Head of caudate nucleus (tissue), 42 donors: ENCODE measurements around the gene CCDC112.
"Not testable (repeated sequence)": the region's sequence is repeated elsewhere in the genome, so short reads cannot be mapped to it uniquely, and the experiment has no call there.

Source experiments
- DNase-seq, 42 donors: peaks; one replicate each; pipeline versions ENCODE4 v3.0.0 to v3.0.0-alpha.2; 2020 to 2021; ENCODE audit warnings: mixed read lengths in 7 of 42
- intact Hi-C: fragments of 100-400 bp; cut with DNase I; formaldehyde crosslinking; loops from one replicate; pipeline ENCODE4 v1.15.0; 2022

Gene CCDC112, protein sequence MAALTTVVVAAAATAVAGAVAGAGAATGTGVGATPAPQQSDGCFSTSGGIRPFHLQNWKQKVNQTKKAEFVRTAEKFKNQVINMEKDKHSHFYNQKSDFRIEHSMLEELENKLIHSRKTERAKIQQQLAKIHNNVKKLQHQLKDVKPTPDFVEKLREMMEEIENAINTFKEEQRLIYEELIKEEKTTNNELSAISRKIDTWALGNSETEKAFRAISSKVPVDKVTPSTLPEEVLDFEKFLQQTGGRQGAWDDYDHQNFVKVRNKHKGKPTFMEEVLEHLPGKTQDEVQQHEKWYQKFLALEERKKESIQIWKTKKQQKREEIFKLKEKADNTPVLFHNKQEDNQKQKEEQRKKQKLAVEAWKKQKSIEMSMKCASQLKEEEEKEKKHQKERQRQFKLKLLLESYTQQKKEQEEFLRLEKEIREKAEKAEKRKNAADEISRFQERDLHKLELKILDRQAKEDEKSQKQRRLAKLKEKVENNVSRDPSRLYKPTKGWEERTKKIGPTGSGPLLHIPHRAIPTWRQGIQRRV

GRCh38 chr5:115296124-115297022 lies at the start of gene CCDC112:
CCDC112 (minus strand) TSS chr5:115296654; CDS start chr5:115296543, 111 bp downstream.
- intact Hi-C loops, result no loop called here
- DNase-seq, result peak; percentile 56 to 97 (median 88)

DNA sequence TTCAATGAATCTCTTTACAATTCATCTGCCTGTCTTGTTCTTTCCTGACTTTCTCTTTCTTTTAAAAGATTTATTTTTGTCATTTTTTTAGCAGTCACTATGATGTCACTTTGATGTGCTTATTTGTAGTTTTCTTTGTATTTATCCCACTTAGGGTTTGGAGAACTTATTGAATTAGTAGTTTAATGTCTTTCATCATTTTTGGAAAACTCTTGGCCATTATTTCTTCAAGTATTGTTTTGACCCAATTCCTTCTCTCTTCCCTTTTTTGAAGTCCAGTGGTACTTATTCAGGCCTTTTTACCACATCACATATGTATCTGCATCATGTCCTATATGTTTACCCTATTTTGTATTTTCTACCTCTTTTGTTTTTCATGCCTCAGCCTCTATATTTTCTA lies 48.9 kb upstream of the CCDC112 start:
- no peak for DNase-seq
- intact Hi-C loops, result no loop called here

DNA sequence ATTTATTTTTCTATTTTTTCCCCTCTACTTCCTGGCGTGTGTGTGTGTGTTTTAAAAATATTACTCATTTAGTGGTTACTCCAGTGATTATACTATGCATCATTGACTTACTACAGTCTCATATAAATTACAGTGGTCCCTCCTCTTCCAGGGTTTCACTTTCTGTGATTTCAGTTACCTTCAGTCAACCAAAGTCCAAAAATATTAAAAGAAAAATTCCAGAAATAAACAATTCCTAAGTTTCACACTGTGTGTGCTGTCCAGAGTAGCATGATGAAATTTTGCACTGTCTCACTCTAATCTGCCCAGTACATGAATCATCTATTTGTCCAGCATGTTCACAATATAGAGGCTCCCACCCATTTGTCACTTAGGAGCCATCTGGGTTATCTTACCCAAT lies 47.4 kb upstream of the CCDC112 start:
- intact Hi-C loops, result no loop called here
- no peak for DNase-seq

- intact Hi-C loops, result no loop called here
- no peak for DNase-seq
These were observed 46.3 kb upstream of the CCDC112 start for GRCh38 chr5:115342590-115343377.

DNA sequence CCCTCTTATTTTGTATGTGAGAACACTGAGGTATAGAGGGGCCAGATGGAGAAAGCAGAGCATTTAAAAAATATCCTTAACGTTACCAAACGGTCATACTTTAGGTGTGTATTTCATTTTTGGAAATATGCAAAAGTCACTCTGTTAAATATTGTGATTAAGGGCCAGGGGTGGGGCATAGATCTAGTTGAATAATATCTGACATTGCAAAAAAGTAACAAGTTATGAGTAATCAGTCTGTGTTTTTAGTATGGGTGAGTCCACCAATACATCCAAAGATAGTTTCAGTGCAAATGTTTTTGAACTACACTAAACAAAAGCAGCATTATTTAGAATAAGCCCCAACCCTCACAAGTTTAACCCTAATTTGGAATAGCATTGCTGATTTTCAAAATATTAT lies 45.3 kb upstream of the CCDC112 start:
- intact Hi-C loops, result no loop called here
- no peak for DNase-seq

DNA sequence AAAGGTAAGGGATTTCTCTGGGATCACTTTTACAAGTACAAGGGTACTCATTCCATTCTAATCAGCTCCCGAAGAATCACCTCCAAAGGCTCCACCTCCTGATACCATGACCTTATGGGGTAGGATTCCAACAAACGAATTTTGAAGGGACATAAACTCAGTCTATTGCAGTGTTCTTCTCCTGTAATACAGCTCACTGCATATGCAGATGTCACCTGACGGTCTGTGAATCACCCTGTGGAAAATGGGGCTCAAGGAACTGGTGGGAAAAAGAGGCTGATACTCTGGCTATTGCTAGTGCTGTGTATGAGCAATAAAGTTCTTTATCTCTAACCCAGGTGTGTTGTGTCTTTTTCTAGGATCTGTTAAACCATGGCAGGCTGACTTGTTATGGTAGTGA lies 42.4 kb upstream of the CCDC112 start:
- intact Hi-C loops, result no loop called here
- no peak for DNase-seq

- no peak for DNase-seq
These were observed 41.4 kb upstream of the CCDC112 start for GRCh38 chr5:115337882-115338281.

DNA sequence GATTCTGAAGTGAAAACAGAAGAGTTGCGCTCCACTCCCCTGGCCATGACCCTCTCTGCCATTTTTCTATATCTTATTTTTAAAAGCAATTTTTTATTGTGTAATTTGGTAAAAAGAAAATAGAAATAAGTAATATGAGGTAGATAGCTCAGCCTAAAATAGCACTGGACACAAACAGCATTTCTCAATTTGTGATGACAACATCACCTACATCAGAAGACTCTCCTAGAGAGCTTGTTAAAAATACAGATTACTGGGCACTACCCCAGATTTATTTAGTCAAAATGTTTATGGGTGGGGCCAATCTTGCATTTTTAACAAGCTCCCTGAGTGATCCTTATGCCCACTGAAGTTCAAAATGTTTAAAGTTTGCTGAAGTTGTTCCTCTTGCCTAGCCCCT lies 40.5 kb upstream of the CCDC112 start:
- intact Hi-C loops, result no loop called here
- DNase-seq, result no peak

More at GRCh38 chr5:115337882-115338281, 41.4 kb upstream of the CCDC112 start:
- intact Hi-C loops, result no loop called here

DNA sequence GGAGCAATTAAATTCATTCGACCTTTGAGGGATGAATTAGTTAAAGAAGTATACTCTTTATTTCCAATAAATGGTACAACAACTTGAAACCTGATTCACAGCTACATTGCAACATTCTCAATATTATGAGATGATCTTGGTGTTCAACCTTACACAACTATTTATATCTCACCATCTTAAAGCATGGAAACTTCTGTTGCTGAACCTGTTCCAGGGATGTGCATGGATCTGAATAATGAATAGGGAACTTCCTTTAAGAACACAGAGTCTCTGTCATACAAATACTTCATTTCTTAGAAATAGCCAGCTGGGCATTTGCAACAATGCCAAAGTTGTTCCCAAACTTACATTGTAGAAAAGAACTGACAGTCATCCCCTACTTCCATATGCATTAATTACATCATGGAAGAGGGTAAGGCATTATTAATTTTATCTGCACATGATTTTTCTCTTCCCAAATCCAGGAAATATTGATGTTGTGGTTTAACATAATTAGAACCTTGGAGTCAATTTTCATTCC lies 39.8 kb upstream of the CCDC112 start:
- intact Hi-C loops, result no loop called here
- DNase-seq, result no peak

DNA sequence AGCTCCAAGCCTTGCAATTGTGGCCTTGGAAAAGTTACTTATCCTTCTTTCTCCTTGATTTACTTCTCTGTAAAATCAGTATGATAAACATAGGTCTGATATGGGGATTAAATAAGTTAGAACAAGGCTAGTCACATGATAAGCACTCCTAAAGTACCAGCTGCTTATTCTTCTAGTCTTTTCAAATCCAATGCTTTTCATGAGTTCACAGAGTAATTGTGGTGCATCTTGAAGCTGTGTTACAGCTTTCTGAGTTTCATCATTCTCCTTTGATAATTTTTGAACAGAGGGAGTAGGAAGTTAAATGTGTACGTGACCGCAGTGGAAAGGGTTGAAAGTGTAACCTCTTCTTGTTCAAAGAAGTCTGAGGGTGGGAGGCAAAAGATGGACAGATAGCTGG lies 38.8 kb upstream of the CCDC112 start:
- DNase-seq, result no peak
- intact Hi-C loops, result no loop called here

DNA sequence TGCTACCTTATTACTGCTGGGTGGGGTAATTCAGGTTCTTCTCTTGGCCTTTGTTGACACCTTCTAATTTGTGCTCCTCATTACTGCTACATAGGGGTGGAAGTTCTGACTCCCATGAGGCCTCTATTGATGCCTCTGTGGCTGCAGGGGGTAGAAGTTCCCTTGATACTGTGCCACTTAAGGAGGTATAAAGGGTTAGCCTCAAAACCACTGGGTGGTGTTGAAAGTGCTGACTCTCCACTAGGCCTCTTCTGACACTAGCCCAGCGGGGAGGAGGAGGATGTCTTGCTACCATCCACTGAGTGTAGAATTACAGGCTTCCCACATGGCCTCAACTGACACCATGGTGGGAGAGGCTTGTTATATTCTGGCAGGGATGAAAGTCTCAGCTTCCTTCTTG lies 36.7 kb upstream of the CCDC112 start:
- no peak for DNase-seq
- intact Hi-C loops, result no loop called here

- no peak for DNase-seq
- intact Hi-C loops, result no loop called here
These were observed 34.4 kb upstream of the CCDC112 start for GRCh38 chr5:115330830-115331229.

- intact Hi-C loops, result no loop called here
- peak in 24 of 42 donors; percentile 4 to 66 (median 34) for DNase-seq
These were observed 33.0 kb upstream of the CCDC112 start for GRCh38 chr5:115329475-115329874.

- intact Hi-C loops, result not testable (repeated sequence)
- peak in 16 of 42 donors; percentile 5 to 55 (median 28) for DNase-seq
These were observed 32.3 kb upstream of the CCDC112 start for GRCh38 chr5:115328617-115329274.

GRCh38 chr5:115325296-115325959 lies 29.0 kb upstream of the CCDC112 start:
- intact Hi-C loops, result no loop called here
- no peak for DNase-seq

GRCh38 chr5:115324021-115324420 lies 27.6 kb upstream of the CCDC112 start:
- intact Hi-C loops, result no loop called here
- no peak for DNase-seq

- intact Hi-C loops, result no loop called here
- no peak for DNase-seq
These were observed 26.3 kb upstream of the CCDC112 start for GRCh38 chr5:115322729-115323128.

DNA sequence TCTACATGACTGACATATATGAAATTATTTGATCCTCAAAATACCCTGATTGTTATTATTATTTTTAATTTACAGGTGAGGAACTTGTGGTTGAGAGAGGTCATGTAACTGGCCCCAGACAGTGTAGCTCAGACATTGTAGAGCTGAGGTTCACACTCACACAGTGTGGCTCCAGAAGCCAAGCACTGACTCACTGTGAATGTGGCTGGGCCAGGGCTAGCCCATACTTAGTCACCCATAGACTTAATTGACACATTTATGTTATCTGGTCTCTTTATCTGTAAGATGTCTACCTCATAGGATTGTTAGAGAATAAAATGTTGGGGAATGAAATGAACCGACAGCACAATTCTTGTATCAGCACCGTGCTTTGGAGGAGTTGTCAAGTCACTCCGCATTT lies 24.9 kb upstream of the CCDC112 start:
- DNase-seq, result no peak
- intact Hi-C loops, result no loop called here
